Aorta (tissue), 4 donors: ENCODE measurements around the gene PLN. TPM values are rescaled to one million over a fixed set of nuclear protein-coding genes. Genes with fewer than 3 reads are reported as not detected.

ENCODE experiments used
- polyA plus RNA-seq, 2 donors: library from polyadenylated mRNA; stranded (reverse); fragments of 200-250 nt; gene quantifications; one replicate each; pipeline ENCODE4 v1.2.3, GENCODE V29; 2013
- total RNA-seq, 2 donors: library from RNA; stranded (reverse); fragmentation: NEBNext Ultra II Directional; extraction: Animal tissue kit (Norgen Biotek cat#: 25700); gene quantifications; one replicate each; pipeline ENCODE4 v1.2.1, GENCODE V29; 2021
- donor health status: healthy with polysubstance abuse.
- donor health status: Bipolar disorder and iron deficiency.
- donor health status: DM: no; HTN: no; CAD: no.
- donor health status: DM: yes; HTN: yes; CAD: no.

The PLN gene
- total and polyA plus RNA-seq, 4 donors, result 232 to 955 (median 563) TPM

Other genes with a start within 250 kb of the PLN start
- gene CEP85L, start 103.3 kb downstream of the PLN start, total RNA-seq, result 10 to 100 TPM; 17.2 to 21.3 TPM
- gene CEP85L, start 103.3 kb downstream of the PLN start, polyA plus RNA-seq, result 1 to 10 TPM; 1.1 to 1.7 TPM